BE2C (cell line): Measurements from ENCODE around the gene AIF1.

ENCODE experiments used
- DNase-seq: peaks from one replicate; pipeline ENCODE4 v3.0.0-alpha.2; 2020
- H3K27me3 ChIP-seq: fragments of 250-450 bp; sonication (Bioruptor Pico); 2 replicates; pipeline ENCODE4 v1.5.1; 2020; ENCODE audit warnings: mild to moderate bottlenecking
- H3K36me3 ChIP-seq: fragments of 250-450 bp; sonication (Bioruptor Pico); 2 replicates; pipeline ENCODE4 v1.5.1; 2020; ENCODE audit warnings: mild to moderate bottlenecking
- H3K4me1 ChIP-seq: fragments of 250-450 bp; sonication (Bioruptor Pico); 2 replicates; pipeline ENCODE4 v1.5.1; 2020
- H3K4me3 ChIP-seq: 2 replicates; pipeline ENCODE4 v1.5.1; 2011; ENCODE audit warnings: low read depth, low read length
- H3K9me3 ChIP-seq: fragments of 250-450 bp; sonication (Bioruptor Pico); 2 replicates; pipeline ENCODE4 v1.5.1; 2020
- CTCF ChIP-seq: IDR thresholded peaks from 2 replicates; pipeline ENCODE4 v1.5.1; 2012; ENCODE audit warnings: mild to moderate bottlenecking, low read depth, low read length

The AIF1 gene

GRCh38 chr6:31619805-31620585, 5.0 kb downstream of the AIF1 start:
- Histone ChIP-seq H3K36me3 (peaks cover 32% of the 10 kb centered on the region), H3K4me1 (no peaks in the 10 kb centered on the region), H3K27me3 (no peaks in the 10 kb centered on the region), H3K9me3 (no peaks in the 10 kb centered on the region), H3K4me3 (peak overlapping the region; percentile 70)
- peak; percentile 97 for DNase-seq
- TF ChIP-seq CTCF = no peak

GRCh38 chr6:31620586-31621319, 5.7 kb downstream of the AIF1 start, which contains the start of gene PRRC2A:
Gene PRRC2A (plus strand): TSS chr6:31620715. CDS start chr6:31622790, 2,075 bp downstream.
- Histone ChIP-seq H3K27me3 (no peaks in the 10 kb centered on the region), H3K36me3 (peaks cover 39% of the 10 kb centered on the region), H3K9me3 (no peaks in the 10 kb centered on the region), H3K4me3 (peak within 1 kb of the TSS; percentile 85), H3K4me1 (no peaks in the 10 kb centered on the region)
- TF ChIP-seq CTCF = no peak
- DNase-seq = peak; percentile 96

GRCh38 chr6:31621320-31621939, 6.4 kb downstream of the AIF1 start:
- no peak for TF ChIP-seq CTCF
- Histone ChIP-seq H3K27me3 (no peaks in the 10 kb centered on the region), H3K9me3 (no peaks in the 10 kb centered on the region), H3K4me1 (no peaks in the 10 kb centered on the region), H3K36me3 (peaks cover 46% of the 10 kb centered on the region), H3K4me3 (peak overlapping the region; percentile 85)
- no peak for DNase-seq

- no peak for TF ChIP-seq CTCF
These were observed 7.0 kb downstream of the AIF1 start for GRCh38 chr6:31621991-31622390.

GRCh38 chr6:31622684-31623091, 7.7 kb downstream of the AIF1 start:
- no peaks in the 10 kb centered on the region for H3K27me3 ChIP-seq
- H3K9me3 ChIP-seq = no peaks in the 10 kb centered on the region
- peak overlapping the region; percentile 85 for H3K4me3 ChIP-seq
- no peak for DNase-seq
- peaks cover 59% of the 10 kb centered on the region for H3K36me3 ChIP-seq
- no peak for TF ChIP-seq CTCF
- no peaks in the 10 kb centered on the region for H3K4me1 ChIP-seq

More at GRCh38 chr6:31621991-31622390, 7.0 kb downstream of the AIF1 start:
- Histone ChIP-seq H3K27me3 (no peaks in the 10 kb centered on the region), H3K4me3 (peak overlapping the region; percentile 85), H3K36me3 (peaks cover 52% of the 10 kb centered on the region), H3K9me3 (no peaks in the 10 kb centered on the region), H3K4me1 (no peaks in the 10 kb centered on the region)
- no peak for DNase-seq
